RPMI7951 (cell line): ENCODE data around the gene SH3BP5L. TPM values are rescaled to one million over a fixed set of nuclear protein-coding genes. Genes with fewer than 3 reads are reported as not detected.

Experiments used
- DNase-seq: peaks from one replicate; pipeline ENCODE4 v3.0.0-alpha.2; 2012; ENCODE audit warnings: low read depth
- total RNA-seq: library from RNA; depleted of rRNA; stranded (reverse); fragments of >200 nt; shearing (Covaris generic); gene quantifications from 2 replicates; pipeline ENCODE4 v1.2.3, GENCODE V29; 2014

The SH3BP5L gene
- total RNA-seq, 1 experiment from 2014 or later: 13.3 TPM

DNA sequence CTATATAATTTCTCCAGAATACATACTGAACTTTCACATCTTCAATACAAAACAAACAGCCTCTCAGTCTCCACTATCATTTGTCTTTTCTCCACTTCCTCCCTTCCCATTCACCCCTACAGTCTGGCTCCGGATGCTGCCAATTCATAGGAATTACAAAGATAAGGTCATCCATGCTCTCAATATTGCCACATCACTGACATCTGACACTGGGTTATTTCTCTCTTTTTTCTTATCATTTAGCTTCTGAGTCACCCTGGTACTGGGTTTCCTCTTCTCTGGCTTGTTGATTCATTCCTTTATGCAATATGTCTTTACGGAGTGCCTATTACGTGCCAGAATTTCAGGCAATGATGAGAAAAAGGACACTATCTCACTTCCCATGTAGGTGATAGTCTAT lies 3.1 kb upstream of the SH3BP5L start:
- peak; percentile 75 for DNase-seq

DNA sequence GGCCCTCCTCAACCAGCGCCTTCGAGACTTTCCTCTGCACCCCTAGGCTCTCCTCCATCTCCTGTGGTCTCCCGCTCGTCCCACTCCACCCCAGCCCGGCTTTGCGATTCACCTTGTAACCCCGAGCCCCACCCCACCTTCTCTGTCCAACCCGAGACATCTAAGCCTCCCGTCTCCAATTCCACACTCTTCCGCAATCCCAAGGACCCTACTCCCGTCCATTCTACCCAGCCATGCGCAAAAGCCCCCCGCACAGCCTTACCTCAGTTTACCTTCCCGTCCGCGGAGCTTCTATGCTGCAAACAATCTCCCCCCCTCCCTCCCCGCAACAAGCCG lies 174 bp downstream of the SH3BP5L start:
- no peak for DNase-seq

DNA sequence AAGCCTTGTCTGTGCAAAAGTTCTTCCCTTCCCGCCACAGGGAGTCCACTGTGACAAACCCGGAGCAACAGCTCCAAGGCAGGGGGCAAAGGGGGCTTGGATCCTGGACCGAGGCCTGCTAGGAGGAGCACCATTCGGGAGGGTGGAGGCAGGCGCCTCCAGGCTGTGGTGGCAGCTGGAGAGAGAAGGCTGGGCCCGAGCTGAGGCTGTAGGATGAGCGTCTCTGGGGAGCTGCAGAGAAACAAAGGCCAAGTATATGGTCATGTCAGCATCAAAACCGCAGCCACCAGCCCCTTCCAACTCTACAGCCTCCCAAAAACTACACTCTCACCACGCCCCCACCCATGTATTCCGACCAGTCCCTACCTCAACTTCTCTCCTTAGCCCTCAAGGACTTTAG lies 579 bp downstream of the SH3BP5L start:
- DNase-seq: no peak

DNA sequence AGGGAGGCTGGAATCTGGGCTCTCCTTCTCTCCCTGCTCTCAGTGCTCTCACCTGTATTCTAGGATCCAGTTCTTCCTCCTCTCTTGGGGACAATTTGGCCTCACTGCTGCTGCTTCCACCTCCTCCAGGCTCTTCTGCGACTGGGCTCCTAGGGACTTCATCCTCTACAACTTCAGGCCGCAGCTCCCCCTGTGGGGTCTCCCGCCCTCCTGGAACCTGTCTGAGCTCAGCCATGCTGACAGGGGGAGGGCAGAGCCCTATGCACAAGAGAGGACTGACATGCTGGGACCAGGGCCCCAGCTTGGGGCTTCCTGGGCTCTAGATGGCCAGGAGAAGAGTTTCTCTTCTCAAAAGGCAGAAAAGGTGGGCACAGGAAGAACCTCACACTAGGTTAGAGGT lies 1.0 kb downstream of the SH3BP5L start:
- no peak for DNase-seq

DNA sequence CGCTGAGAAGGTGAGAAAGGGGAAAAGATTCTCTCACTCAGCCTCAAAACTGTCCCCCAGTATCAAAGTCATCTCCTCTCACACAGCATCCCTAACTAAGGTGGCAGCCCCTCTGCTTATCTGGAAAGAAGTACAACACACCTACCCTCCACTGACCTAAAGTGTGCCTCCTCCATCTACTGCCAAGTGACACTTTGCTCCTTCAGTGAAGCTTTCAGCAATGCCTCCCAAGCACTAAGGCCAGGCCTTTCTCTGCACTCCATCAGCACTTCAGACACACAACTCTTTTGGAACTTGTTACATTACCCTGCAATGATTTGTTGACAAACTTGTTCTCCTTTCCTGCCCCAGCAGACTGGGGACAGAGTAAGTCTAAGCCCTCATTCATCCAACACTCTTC lies 1.4 kb downstream of the SH3BP5L start:
- no peak for DNase-seq

DNA sequence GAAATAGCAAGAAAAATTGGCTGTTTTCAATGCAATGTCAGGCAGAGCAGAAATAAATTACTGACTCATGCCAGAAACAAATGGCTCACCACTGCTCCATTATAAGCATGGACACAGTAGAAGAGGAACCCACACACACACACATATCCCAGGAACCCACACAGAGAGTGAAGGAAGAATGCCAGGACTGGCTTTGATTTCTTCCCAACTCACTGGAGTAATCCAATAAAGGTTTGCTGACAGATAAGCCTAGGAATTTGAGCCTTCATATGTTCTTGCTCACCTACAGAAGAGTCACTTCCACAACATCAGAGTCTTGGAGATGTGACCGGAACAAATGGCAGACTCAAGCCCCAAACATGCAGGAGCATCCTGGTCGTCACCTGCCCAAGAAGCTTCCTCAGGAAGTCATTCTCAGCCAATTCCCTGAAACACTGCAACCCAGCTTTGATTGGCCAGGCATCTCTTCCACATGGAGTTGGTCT lies 2.2 kb downstream of the SH3BP5L start:
- DNase-seq: peak; percentile 79

DNA sequence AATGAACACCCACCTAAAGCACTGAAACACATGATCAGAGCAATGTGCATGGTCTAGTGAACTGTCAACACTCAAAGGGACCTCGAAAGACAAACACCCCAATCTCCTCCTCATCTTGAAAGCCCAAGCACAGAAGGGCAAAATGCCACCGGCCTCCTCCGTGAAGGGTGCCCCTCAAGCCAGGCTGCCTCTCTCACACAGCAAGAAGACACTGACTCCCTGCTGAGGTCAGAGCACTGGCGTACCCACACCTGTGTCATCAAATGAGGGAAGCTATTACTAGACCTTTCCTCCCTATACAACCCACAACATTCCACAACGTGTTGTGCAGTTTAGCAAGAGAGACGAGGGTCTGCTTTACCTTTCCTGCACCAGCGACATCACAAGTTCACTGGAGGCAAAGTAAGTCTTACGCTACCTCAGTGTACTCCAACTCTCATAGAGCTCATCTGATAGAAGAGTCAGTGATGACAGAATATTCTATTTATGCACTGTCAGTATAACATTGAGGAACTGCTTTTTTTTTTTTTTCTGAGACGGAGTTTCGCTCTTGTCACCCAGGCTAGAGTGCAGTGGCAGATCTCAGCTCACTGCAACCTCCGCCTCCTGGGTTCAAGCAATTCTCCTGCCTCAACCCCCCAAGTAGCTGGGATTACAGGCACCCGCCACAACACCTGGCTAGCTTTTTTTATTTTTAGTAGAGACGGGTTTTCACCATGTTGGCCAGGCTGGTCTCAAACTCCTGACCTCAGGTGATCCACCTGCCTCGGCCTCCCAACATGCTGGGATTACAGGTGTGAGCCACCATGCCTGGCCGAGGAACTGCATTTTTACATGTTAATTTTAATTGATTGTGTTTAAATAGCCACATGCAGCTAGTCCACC lies 3.3 kb downstream of the SH3BP5L start:
- DNase-seq: no peak

DNA sequence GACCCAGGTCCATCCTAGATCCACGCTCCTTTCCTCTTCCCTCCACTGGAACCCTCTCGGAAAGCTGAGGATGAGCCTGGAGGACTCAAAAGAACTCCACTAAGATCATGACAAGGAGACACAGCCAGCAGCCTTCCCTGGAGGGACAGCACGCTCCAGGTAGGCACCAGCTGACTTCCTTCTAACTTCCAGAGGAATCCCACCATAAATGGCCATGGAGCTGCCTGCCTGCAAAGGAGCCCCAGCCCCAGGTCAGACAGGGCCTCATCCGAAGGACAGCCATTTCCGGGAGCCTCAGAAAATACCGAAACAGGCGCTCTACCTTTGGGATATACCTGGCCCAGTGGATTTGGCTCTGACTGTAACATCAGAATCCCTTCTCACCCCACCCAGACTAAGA lies 4.1 kb downstream of the SH3BP5L start:
- DNase-seq: no peak

DNA sequence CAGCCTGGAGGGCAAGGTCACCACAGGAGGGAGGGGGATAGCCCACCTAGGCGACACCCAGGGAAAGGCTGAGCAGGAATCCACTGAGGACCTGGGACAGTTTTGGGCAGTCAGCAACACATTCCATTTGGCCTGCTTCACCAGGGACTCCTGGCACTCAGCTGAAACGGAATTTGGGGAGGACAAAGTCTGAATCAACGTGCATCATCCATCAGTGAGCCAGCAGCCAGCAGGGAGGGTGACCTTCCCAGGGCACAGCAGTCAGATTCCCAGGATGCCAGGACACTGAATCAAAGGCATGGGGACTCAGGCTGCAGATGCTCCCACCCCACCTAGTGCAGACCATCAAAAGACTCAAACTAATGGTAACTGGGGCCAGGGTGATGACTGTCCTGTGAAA lies 4.6 kb downstream of the SH3BP5L start:
- peak; percentile 84 for DNase-seq

DNA sequence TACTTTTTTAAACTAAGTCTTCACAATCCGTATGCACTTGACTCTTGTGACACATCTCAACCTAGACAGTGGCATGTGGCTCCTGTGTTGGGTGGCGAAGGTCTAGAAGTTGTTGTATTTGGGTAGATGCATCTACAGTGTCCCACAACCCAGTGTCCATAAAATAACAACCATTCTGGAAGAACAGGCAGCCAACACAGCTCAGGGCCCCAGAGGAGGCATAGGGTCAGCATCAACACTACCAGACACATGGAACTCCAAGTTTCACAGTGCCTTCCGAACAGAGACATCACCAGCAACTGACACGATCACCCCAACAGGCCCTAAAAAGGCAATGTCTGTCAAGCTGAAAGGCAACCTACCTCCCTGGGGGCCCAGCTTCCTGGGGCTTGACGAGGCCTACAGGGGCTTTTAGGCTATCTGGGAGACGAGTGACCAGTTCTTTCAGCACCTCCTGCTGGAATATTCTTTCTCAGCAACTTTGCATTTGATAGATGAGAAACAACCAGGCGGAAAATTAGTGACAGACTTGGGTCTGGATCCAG lies 5.6 kb downstream of the SH3BP5L start:
- no peak for DNase-seq

DNA sequence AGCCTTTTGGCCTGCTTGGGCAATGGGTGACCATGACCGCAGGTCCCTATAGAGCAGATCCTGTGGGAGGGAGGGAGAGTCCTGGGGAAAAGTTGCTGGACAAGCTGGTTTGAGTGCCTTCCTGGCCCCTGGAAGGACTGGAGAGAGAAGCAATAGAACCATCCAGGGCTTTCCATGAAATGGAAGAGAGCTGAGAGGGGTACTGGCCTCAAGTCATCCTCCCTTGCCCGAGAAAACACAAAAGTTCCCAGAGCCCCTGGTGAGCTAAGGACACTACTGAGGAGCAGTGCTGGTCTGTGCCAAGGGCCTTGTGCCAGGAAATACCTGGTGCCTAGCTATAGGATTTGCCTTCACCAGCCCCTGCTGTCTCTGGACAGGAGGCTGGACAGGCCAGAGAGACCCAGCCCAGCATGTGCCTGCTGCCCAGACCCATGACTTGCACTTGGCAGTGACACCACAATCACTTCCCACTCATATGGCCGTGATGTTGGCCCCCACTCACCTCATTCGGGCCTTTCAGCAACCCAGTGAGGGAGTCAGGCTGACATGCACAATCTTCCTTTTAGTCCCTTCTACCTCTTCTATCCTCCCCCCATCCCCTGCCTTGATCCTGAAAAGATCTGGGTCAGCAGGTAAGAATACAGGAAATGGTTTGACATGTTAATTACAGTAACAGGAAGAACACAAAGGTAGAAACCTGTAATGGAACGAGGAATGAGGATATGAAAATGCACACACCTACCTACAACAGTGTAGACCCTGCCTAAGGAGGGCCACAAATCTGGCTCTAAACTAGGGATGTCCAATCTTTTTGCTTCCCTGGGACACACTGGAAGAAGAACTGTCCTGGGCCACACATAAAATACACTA lies 7.0 kb downstream of the SH3BP5L start:
- DNase-seq: no peak

DNA sequence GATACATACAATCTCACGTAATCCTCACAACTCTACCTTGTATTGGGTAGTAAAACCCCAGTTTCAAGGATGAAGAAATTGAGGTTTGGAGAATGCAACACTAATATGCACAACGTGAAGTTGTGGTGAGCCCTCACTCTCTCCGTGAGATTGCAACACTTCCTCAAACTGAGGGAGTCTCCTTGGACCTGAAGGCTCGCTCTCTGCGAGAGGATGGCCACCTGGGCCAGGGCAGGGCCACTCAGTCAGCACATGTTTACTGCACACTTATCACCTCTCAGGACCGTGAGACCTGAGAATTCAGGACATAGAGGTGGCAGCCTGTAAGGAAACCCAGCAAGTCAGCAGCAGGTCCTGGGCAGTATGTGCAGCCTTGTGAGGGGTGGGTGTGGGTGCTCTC lies 8.7 kb downstream of the SH3BP5L start:
- no peak for DNase-seq

DNA sequence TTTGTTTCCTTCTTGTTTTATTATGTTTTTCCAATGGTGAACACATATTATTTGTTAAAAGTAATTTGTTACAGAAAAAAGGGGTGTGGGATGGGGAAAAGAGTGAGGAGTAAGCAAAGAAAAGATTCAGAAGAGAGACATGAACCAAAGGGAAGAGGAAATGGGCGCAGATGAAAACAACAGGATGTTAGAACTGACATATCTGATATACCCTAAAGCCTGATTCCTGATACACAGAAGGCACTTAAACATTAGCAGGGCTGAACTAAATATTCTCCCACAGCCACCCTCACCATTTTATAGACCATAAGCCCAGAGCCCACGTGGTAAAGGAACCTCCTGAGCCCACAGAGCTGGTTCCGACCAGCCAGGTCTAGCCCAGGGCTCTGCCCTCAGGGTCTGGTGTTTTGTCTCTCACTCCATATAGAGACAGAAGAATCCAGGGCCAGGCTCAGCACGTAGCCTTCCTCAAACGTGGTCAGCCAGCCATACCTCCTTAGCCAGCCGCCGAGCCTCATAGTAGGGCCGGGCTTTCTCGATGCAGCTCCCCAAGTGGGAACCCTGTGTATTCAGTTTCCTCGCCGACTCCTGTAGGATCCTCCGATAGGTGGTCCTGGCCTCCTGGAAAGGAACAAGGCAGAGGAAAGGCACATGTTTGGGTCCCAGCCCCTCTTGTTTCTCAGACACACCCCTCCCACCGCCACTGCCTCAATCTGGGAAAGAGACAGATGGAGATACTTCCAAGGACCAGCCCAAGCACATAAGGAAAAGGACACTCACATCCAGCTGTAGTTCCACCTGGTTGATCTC lies 9.5 kb downstream of the SH3BP5L start:
- no peak for DNase-seq

DNA sequence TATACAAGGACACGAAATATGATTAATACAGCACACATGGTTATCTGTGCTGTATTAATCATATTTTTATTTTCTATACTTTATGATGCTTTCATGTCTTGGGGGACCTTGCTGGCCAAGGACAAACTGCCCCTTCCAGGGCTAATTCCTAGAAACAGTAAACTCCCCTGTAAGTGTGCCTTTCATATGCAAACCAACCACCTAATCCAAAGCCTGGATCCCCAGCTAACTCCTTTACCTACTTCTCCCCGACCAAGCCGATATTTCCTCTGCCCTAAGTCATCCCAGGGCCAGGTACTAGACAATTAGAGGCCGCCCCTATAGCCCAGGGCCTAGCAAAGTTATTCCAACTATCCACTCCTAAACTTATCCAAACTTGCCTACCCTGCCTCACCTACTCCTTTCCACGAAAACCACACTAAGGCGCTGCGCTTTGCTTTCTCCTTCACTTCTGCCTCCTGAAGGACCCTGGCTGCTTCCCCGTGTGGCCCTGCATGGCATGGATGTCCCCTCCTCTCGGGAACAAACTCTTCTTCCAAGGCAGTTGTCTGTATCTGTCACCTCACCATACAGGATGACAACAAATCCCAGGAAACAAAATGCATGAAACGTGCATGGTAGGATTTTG lies 10.2 kb downstream of the SH3BP5L start:
- no peak for DNase-seq

DNA sequence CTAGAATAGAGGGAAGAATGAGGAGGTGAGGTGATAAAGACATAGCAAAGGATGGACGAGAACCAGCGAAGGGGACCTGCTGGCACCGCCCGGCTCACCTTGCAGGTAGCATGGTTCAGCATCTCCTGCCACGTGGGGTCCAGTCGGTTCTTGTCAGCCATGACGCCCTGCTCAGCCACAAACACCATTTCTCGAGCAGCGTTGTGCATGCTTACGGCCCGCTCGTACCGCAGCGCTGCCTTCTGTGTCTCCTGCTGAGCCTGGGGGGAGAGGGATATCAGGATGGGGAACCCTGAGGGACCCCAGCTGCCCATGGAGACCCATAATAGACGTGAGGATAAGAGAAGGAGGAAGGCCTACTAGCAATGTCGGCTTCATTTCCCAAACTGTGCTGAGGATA lies 11.4 kb downstream of the SH3BP5L start:
- no peak for DNase-seq

DNA sequence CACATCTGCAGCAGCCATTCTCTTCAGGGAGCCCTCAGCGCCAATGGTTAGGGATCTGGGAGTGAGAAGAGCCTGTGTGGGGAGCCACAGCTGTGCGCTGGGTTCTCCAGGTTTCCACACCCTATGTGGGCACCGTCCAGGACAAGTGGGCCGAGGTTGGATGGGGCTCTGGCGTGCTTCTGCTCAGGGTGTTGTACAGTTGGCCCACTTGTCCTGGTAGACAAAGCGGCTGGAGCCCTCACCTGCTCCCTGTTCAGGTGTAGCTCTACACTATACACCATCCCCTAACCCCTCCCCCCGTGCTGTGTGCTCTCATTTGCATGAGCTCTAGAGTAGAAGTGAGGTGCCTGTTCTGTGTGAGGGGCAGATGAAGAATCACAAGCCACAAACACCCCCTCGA lies 12.2 kb downstream of the SH3BP5L start:
- no peak for DNase-seq

DNA sequence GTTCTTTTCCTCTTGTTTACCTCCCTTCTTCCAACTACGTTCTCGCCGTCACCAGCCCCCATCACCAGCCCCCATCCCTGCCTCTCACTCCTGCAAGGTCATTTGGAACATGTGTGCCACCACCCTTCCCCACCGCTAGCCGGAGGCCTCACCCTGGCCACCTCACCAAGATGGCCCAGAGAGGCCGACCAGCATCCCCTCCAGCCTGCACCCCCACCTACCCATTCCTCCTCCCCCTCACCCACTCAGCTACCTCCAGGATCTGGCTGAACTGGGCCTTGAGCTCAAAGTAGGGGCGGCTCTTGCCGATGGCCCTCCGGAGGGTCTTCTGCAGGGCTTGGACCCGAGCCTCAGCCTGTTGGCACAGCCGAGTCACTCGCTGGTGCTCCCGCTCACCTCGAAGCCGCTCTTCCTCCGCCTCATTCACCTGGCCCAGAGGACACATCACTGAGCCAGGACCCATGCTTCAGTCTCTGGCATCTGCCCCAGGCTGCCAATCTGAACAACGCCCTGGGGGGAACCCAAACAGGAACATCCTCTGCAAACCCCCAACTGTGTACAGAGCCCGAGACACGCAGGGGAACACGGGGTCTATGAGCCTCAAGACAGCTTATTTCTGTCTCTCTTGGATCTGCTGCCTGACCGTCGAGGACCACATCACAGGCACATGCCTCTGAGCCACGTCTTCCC lies 12.8 kb downstream of the SH3BP5L start:
- no peak for DNase-seq

DNA sequence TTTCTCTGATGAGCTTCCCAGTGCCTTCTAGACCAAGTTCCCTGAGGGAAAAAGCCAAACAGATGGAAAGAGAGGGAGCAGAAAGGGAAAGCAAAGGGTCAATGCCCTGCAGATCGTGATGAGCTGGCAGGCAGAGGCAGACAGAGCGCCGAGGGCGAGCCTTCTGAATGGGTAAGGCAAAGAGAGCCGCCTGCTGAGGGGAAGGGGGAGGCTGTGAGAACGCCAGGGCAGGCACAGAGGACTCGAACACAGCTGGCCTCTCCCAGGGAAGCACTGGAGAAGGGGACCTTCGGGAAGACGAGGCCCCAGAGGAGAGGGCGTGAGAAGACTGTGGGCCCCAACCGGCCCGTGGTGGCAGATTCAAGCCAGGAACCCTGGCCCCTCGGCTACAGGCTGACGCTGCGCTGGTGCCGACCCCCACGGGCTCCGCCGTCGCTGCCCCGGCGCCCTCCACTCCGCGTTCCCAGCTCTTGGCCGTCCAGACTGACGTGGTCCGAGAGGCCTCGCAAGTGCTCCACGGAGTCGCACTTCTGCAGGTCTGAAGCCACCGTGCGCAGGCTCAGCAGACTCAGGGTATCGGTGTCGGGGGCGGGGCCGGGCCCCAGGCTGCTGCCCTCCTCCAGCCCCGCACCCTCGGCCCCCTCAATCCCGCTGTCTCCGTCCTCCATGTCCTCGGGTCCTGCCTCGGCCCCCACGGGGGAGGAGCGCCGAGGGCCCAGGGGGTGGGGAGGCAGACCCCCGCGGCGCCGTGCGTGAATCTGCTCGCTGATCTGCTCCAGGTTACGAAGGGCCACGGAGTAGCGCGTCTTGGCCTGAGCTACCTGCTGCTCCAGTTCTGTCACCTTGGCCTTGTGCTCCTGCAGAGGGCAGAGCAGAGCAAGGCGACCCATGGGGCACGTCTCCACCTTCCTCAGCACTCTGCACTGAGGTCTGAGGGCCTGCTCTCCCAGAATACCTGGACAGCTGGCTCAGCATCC lies 13.9 kb downstream of the SH3BP5L start:
- peak; percentile 26 for DNase-seq

DNA sequence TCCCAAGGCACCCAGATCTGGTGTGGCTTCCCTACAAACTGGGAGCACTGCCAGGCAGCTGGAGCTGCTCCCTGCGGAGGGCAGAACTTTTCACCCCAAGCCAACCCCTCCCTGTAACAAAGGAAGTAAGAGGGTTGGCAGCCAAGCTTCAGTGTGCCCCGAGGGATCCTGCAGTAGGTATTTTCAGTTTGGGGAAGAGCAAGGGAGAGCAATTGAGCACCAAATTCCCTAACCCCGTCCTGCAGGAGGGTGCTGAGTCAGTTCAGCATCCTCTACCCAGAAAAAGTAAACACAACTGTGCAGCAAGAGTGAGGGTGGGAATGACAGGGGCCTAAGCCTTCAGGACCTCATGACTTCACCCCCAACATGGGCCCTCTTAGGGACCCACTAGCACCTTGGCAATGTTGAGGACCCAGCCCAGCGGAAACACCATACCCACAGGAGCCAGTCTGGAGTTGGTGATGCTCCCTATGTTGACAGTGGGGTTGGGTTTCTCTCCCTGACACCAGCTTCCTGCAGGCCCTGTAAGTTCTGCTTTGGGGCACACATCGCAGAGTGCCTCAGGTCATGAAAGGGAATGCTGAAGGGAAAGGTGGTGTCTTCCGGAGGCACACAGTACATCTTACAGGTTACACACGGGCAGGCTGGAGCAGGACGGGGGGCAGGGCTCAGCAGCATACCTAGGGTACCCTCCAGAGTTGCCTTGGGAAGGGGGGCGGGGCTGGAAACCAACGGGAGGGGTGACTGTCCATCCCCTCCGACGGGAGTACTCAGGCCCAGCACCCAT lies 14.8 kb downstream of the SH3BP5L start:
- peak; percentile 87 for DNase-seq
